Panc1 (cell line): ENCODE measurements around the gene SPTBN4. TPM values are rescaled to one million over a fixed set of nuclear protein-coding genes. Genes with fewer than 3 reads are reported as not detected.

Source experiments
- ATAC-seq: fragments of 200-7000 bp; cut with Tn5 transposase; 2 replicates; pipeline ENCODE4 v1.9.1; 2020; ENCODE audit warnings: mild to moderate bottlenecking, moderate library complexity
- BruUV-seq: library from RNA; stranded (reverse); fragments of 400-500 nt; replicated peaks from 2 replicates; lab custom pipeline; 2021; lab: Mats Ljungman, UMichigan
- CTCF ChIA-PET: fragments of 300-600 bp; sonication (Branson Sonifier 250); formaldehyde crosslinking; loops from one replicate; lab custom pipeline; 2022; ENCODE audit warnings: antibody characterized with exemption; lab: Charles Lee
- POLR2A ChIA-PET: fragments of 300-600 bp; sonication (Branson Sonifier 250); formaldehyde crosslinking; loops from one replicate; lab custom pipeline; 2022; ENCODE audit warnings: antibody characterized with exemption; lab: Charles Lee
- DNase-seq: peaks from one replicate; pipeline ENCODE4 v3.0.0-alpha.2; 2010; ENCODE audit warnings: low read depth, low spot score
- H3K27ac ChIP-seq: 2 replicates; pipeline ENCODE4 v1.5.1; 2011; ENCODE audit warnings: mild to moderate bottlenecking, low read length, inconsistent platforms
- H3K27me3 ChIP-seq: fragments of 200-500 bp; sonication (Bioruptor generic); 2 replicates; pipeline ENCODE4 v1.6.0; 2014; ENCODE audit warnings: low read length, inconsistent platforms; ENCODE audit not compliant: control insufficient read depth, insufficient read depth
- H3K36me3 ChIP-seq: fragments of 200-500 bp; sonication (Bioruptor generic); 2 replicates; pipeline ENCODE4 v1.5.1; 2014; ENCODE audit warnings: inconsistent platforms, mild to moderate bottlenecking, low read length, moderate library complexity; ENCODE audit not compliant: control insufficient read depth, insufficient read depth
- H3K4me1 ChIP-seq: 2 replicates; pipeline ENCODE4 v1.5.1; 2011; ENCODE audit warnings: inconsistent platforms, mild to moderate bottlenecking, low read length, moderate library complexity; ENCODE audit not compliant: control insufficient read depth, insufficient read depth
- H3K4me3 ChIP-seq, 2 experiments: 2 replicates each; pipeline ENCODE4 v1.5.1; 2011 to 2012; ENCODE audit warnings: low read depth in 2 of 2, low read length in 2 of 2, mild to moderate bottlenecking in 2 of 2, inconsistent platforms in 1 of 2, moderate library complexity in 1 of 2
- H3K9me3 ChIP-seq: fragments of 200-500 bp; sonication (Bioruptor generic); 2 replicates; pipeline ENCODE4 v1.5.1; 2014; ENCODE audit warnings: low read depth, mild to moderate bottlenecking, inconsistent platforms, low read length, moderate library complexity; ENCODE audit not compliant: control insufficient read depth, insufficient read depth
- CTCF ChIP-seq: fragments of 450-650 bp; IDR thresholded peaks from 2 replicates; pipeline ENCODE4 v1.5.1; 2017; ENCODE audit warnings: mild to moderate bottlenecking
- POLR2AphosphoS5 ChIP-seq: IDR thresholded peaks from 2 replicates; pipeline ENCODE4 v1.6.1; 2012; ENCODE audit warnings: mild to moderate bottlenecking, low read depth, low read length, moderate library complexity
- REST ChIP-seq, 2 experiments: IDR thresholded peaks; 2 replicates each; pipeline ENCODE4 v1.6.1; 2011 to 2012; ENCODE audit warnings: low read depth in 2 of 2, control low read depth in 1 of 2, low read length in 1 of 2, mild to moderate bottlenecking in 1 of 2, moderate library complexity in 1 of 2; ENCODE audit not compliant: insufficient read depth in 1 of 2
- SIN3A ChIP-seq: IDR thresholded peaks from 2 replicates; pipeline ENCODE4 v1.6.1; 2012; ENCODE audit warnings: low read depth, mild to moderate bottlenecking, low read length, moderate library complexity, borderline replicate concordance; ENCODE audit not compliant: insufficient read depth
- TCF7L2 ChIP-seq: IDR thresholded peaks from 2 replicates; pipeline ENCODE4 v1.6.1; 2011; ENCODE audit warnings: mild to moderate bottlenecking, low read depth, low read length, inconsistent platforms
- in situ Hi-C: cut with HindIII; loops from 2 replicates; pipeline ENCODE4 v1.10.0; 2016; ENCODE audit warnings: low sequenced_read_pairs, low pct_unique_long_range_greater_than_20kb
- intact Hi-C: fragments of 100-400 bp; cut with micrococcal nuclease; formaldehyde crosslinking; loops from one replicate; pipeline ENCODE4 v1.10.0; 2022; ENCODE audit not compliant: unreplicated experiment
- total RNA-seq: library from RNA; stranded (reverse); gene quantifications from one replicate; pipeline ENCODE4 v1.2.1, GENCODE V29; 2021; ENCODE audit not compliant: unreplicated experiment

SPTBN4 gene
- total RNA-seq, 1 experiment from 2014 or later: 1.2 TPM

- Histone ChIP-seq H3K27me3 (no peaks in the 10 kb centered on the region), H3K4me3 (no peak overlapping the region), H3K36me3 (no peaks in the 10 kb centered on the region), H3K9me3 (no peaks in the 10 kb centered on the region), H3K4me1 (peaks cover 8% of the 10 kb centered on the region), H3K27ac (no peak overlapping the region)
- intact Hi-C loops (no loop called here), in situ Hi-C loops (no loop called here)
- no TSS peak for BruUV-seq
- ChIA-PET POLR2A (no interaction called here), CTCF (interaction anchor here (0.7 kb wide), 1 partner anchor 70 kb away, joined by 3 read pairs; no protein-coding TSS in a partner anchor)
- no peak for TF ChIP-seq TCF7L2
- TF ChIP-seq CTCF: no peak
- TF ChIP-seq SIN3A: no peak
- no peak for TF ChIP-seq POLR2AphosphoS5
- no peak for TF ChIP-seq REST (IDR thresholded peaks at IDR 0.05; ENCODE audit: insufficient read depth in 1 of 2, low read depth in 2 of 2, low read length in 1 of 2)
- ATAC-seq: no peak
- no peak for DNase-seq
Observed at GRCh38 chr19:40534148-40534547, 67.3 kb downstream of the SPTBN4 start.

- in situ Hi-C loops: no loop called here
Observed at GRCh38 chr19:40539070-40539469, 72.3 kb downstream of the SPTBN4 start.

More at GRCh38 chr19:40539070-40539469, 72.3 kb downstream of the SPTBN4 start:
- DNase-seq (no peak), ATAC-seq (peak; percentile 62; the same call in 1 of the 2 replicates)
- Histone ChIP-seq H3K27me3 (no peaks in the 10 kb centered on the region), H3K4me1 (no peaks in the 10 kb centered on the region), H3K27ac (no peak overlapping the region), H3K9me3 (no peaks in the 10 kb centered on the region), H3K4me3 (no peak overlapping the region), H3K36me3 (no peaks in the 10 kb centered on the region)
- no TSS peak for BruUV-seq
- ChIA-PET POLR2A (no interaction called here), CTCF (interaction anchor here (0.7 to 1.3 kb wide), 2 partner anchors 16 to 64 kb away, joined by 3 read pairs; no protein-coding TSS in a partner anchor)
- intact Hi-C loops: no loop called here
- TF ChIP-seq CTCF: no peak
- TF ChIP-seq SIN3A: no peak
- no peak for TF ChIP-seq POLR2AphosphoS5
- TF ChIP-seq REST (IDR thresholded peaks at IDR 0.05; ENCODE audit: insufficient read depth in 1 of 2, low read depth in 2 of 2, low read length in 1 of 2): no peak
- no peak for TF ChIP-seq TCF7L2
